ENCODE results near the gene PDS5A.
"Not testable (repeated sequence)": the region's sequence is repeated elsewhere in the genome, so short reads cannot be mapped to it uniquely, and the experiment has no call there.

- not testable (repeated sequence) for TF ChIP-seq EZH2 (IDR thresholded peaks at IDR 0.05; ENCODE audit: insufficient read depth, poor library complexity, severe bottlenecking); EZH2phosphoT487 (IDR thresholded peaks at IDR 0.05; ENCODE audit: insufficient read depth, low read depth)
These were observed 195.7 kb downstream of the PDS5A start for GRCh38 chr4:39781988-39782387.
